Activated CD4-positive, alpha-beta memory T cell treated with anti-CD3 and anti-CD28 coated beads for 36 hours (primary cell): ENCODE data around the gene CPZ. TPM values are rescaled to one million over a fixed set of nuclear protein-coding genes. Genes with fewer than 3 reads are reported as not detected.
"Not testable (repeated sequence)": the region's sequence is repeated elsewhere in the genome, so short reads cannot be mapped to it uniquely, and the experiment has no call there.

ENCODE experiments used
- CTCF ChIA-PET: fragments of 350-600 bp; sonication (Branson Sonifier 250); formaldehyde crosslinking; loops from one replicate; lab custom pipeline; 2021; ENCODE audit warnings: antibody characterized with exemption, inconsistent platforms; lab: Charles Lee
- POLR2A ChIA-PET: fragments of 350-600 bp; sonication (Branson Sonifier 250); formaldehyde crosslinking; loops from one replicate; lab custom pipeline; 2021; ENCODE audit warnings: antibody characterized with exemption; lab: Charles Lee
- DNase-seq: peaks from one replicate; pipeline ENCODE4 v3.0.0-alpha.2; 2020
- H3K27ac Mint-ChIP-seq: one replicate; pipeline ENCODE4 v1.8.0; 2021; ENCODE audit warnings: mixed read lengths
- H3K27me3 Mint-ChIP-seq: one replicate; pipeline ENCODE4 v1.8.0; 2021; ENCODE audit warnings: mixed read lengths
- H3K36me3 Mint-ChIP-seq: one replicate; pipeline ENCODE4 v1.8.0; 2021; ENCODE audit warnings: mixed read lengths
- H3K4me1 Mint-ChIP-seq: one replicate; pipeline ENCODE4 v1.8.0; 2021; ENCODE audit warnings: low read depth, mixed read lengths
- H3K4me3 Mint-ChIP-seq: one replicate; pipeline ENCODE4 v1.8.0; 2021; ENCODE audit warnings: mild to moderate bottlenecking, mixed read lengths
- H3K9me3 Mint-ChIP-seq: one replicate; pipeline ENCODE4 v1.8.0; 2021; ENCODE audit warnings: mixed read lengths
- intact Hi-C: fragments of 100-400 bp; cut with micrococcal nuclease; formaldehyde crosslinking; loops from one replicate; pipeline ENCODE4 v1.15.1; 2023
- total RNA-seq, 2 experiments: library from RNA; stranded (reverse); gene quantifications; one replicate each; pipeline ENCODE4 v1.2.3, GENCODE V29; 2021

The CPZ gene
- total RNA-seq, 2 experiments from 2014 or later: not detected

GRCh38 chr4:8559011-8559410 is 33.6 kb upstream of the CPZ start:
- intact Hi-C loops: no loop called here
- Mint-ChIP-seq H3K4me3 (no peak overlapping the region), H3K4me1 (no peaks in the 10 kb centered on the region), H3K9me3 (no peaks in the 10 kb centered on the region), H3K27me3 (no peaks in the 10 kb centered on the region), H3K27ac (no peak overlapping the region), H3K36me3 (no peaks in the 10 kb centered on the region)
- ChIA-PET CTCF (no interaction called here), POLR2A (no interaction called here)
- no peak for DNase-seq

DNA sequence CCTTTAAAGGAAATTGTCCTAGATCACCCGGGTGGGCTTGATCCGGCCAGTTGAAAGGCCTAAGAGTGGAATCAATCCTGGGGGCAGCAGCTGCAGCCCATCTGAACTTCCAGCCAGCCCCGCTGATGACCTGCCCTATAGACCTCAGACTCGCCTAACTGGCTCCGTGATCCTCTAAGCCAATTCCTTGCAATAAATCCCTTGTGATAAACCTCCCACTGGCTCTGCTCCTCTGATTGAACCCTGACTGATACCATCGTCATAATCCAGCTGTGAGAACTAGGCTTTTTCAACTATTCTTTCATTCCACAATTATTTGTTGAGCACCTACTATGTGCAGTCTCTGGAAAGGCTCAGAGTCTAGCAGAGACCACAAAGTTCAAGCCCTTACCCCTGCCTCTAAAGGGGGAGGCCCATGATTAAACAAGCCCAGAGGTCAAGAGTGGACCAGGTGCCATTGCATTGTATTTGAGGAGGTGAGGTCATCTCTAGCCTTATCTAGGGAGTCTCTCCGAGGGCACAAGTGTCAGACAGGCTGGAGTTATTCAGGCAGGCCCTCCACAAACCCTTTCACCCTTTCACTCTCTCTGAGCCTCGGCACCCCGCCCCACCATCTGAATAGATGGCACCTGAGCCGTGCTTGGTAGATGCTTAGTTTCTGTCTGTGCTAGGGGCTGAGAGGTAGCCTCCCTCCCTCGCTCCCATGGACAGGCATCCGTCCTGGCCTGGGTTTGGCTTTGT is 32.9 kb upstream of the CPZ start:
- Mint-ChIP-seq H3K9me3 (no peaks in the 10 kb centered on the region), H3K4me1 (no peaks in the 10 kb centered on the region), H3K36me3 (no peaks in the 10 kb centered on the region), H3K27ac (no peak overlapping the region), H3K27me3 (no peaks in the 10 kb centered on the region), H3K4me3 (no peak overlapping the region)
- POLR2A ChIA-PET: no interaction called here
- intact Hi-C loops: no loop called here
- CTCF ChIA-PET: no interaction called here
- DNase-seq: no peak

DNA sequence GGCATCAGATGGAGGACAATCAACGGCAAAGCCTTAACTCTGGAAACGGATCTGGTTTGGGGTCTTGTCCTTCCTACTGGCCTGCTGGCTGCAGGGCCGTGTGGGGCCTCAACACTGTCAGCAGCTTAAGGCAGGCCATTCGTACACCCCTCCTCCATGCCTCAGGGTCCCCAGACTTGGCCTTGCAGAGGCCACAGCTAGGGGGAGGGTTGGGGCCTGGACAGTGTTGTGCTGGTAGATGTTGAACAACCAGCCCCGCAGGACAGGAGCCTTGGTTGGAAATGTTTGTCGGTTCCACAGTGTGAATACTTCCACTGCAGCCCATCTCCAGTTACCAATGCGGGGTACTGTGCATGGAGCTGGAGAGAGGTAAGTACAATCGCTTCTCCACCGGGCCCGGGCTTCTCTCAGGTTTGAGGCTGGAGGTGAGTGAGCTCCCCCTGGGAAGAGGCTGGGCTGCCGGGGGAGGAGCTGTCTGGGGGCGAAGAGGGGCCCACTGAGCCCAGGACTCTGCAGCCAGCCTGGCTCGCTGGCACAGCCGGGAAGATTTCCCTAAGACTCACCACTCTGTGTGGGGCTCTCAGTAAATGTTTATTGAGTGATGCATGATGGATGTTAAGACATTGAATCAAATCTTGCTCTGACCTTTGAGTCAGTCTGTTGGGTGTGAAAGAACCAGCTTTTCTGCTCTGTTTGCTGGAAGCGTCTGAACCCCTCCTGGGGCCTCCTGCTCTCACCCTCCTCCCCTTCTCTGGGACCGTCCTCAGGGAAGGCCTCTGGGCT is 32.1 kb upstream of the CPZ start:
- ChIA-PET POLR2A (no interaction called here), CTCF (no interaction called here)
- H3K4me1 Mint-ChIP-seq: no peaks in the 10 kb centered on the region
- H3K4me3 Mint-ChIP-seq: no peak overlapping the region
- no peak for DNase-seq
- intact Hi-C loops: no loop called here
- no peaks in the 10 kb centered on the region for H3K9me3 Mint-ChIP-seq
- no peaks in the 10 kb centered on the region for H3K36me3 Mint-ChIP-seq
- H3K27ac Mint-ChIP-seq: no peak overlapping the region
- no peaks in the 10 kb centered on the region for H3K27me3 Mint-ChIP-seq

GRCh38 chr4:8564595-8564994 is 28.0 kb upstream of the CPZ start:
- DNase-seq: no peak
- Mint-ChIP-seq H3K27me3 (peaks cover 1% of the 10 kb centered on the region), H3K27ac (no peak overlapping the region), H3K9me3 (no peaks in the 10 kb centered on the region), H3K4me3 (no peak overlapping the region), H3K4me1 (no peaks in the 10 kb centered on the region), H3K36me3 (no peaks in the 10 kb centered on the region)
- CTCF ChIA-PET: no interaction called here
- POLR2A ChIA-PET: interaction anchor here (0.7 kb wide), 1 partner anchor 324 kb away, joined by 5 read pairs; no protein-coding TSS in a partner anchor
- intact Hi-C loops: no loop called here

GRCh38 chr4:8568068-8568668 is 24.4 kb upstream of the CPZ start:
- ChIA-PET POLR2A (no interaction called here), CTCF (interaction anchor here (0.6 kb wide), 1 partner anchor 42 kb away, joined by 3 read pairs; no protein-coding TSS in a partner anchor)
- intact Hi-C loops: no loop called here
- Mint-ChIP-seq H3K36me3 (no peaks in the 10 kb centered on the region), H3K4me1 (no peaks in the 10 kb centered on the region), H3K27me3 (peaks cover 1% of the 10 kb centered on the region), H3K4me3 (no peak overlapping the region), H3K27ac (no peak overlapping the region), H3K9me3 (no peaks in the 10 kb centered on the region)
- DNase-seq: no peak

- intact Hi-C loops: no loop called here
- Mint-ChIP-seq H3K27me3 (peaks cover 1% of the 10 kb centered on the region), H3K4me3 (no peak overlapping the region), H3K9me3 (no peaks in the 10 kb centered on the region), H3K4me1 (no peaks in the 10 kb centered on the region), H3K27ac (no peak overlapping the region), H3K36me3 (no peaks in the 10 kb centered on the region)
- no peak for DNase-seq
- CTCF ChIA-PET: no interaction called here
- POLR2A ChIA-PET: no interaction called here
Measured at GRCh38 chr4:8570201-8570600, 22.4 kb upstream of the CPZ start.

DNA sequence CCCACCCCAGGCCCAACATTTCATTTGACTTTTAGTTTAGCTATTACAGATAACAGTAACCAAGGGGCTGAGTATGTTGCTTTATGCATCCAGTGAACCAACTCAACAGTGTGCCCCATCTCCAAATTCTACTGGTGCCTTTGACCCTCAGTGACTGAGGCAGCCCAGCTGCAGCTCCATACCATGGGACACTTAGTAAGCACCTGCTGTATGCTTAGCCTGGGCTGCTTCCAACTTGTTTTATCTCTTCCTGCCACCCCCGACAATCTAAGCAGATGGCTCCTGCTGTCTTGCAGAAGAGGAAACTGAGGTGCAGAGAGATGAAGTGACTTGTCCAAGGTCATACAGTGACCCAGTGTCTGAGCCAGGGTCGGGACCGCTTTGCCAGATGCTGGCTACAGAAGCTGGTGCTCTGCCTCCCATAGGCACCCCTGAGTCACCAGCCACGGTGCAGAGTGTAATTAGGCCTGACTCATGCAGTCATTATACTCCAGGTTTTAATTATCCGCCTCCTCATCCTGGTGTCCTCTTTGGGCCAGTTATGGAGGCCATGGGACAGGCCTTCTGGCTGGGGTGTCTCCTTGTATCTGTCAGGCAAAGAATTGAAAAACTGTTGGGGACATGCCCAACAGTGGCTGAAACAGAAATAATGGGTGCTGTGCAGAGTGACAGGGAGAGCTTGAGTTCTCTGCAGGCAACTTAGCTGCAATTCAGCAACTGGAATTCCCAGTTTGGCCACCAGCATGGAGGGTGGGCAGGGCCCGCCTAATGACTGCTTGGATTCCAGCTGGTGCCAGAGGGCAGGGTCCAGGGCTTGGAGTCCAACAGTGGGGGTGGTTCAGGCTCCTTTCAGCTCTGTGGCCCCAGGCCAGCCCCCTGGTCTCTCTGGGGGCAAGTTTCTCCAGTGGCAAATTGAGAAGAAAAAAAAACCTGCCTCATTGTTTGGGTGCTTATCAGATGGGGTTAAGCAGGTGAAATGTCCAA is 20.6 kb upstream of the CPZ start:
- no peak for DNase-seq
- no peaks in the 10 kb centered on the region for H3K36me3 Mint-ChIP-seq
- no peak overlapping the region for H3K27ac Mint-ChIP-seq
- peaks cover 3% of the 10 kb centered on the region for H3K27me3 Mint-ChIP-seq
- no peaks in the 10 kb centered on the region for H3K9me3 Mint-ChIP-seq
- H3K4me1 Mint-ChIP-seq: no peaks in the 10 kb centered on the region
- ChIA-PET POLR2A (no interaction called here), CTCF (interaction anchor here (0.6 kb wide), 2 partner anchors 23 to 300 kb away, joined by 3 to 5 read pairs; no protein-coding TSS in a partner anchor)
- intact Hi-C loops: no loop called here
- H3K4me3 Mint-ChIP-seq: no peak overlapping the region

DNA sequence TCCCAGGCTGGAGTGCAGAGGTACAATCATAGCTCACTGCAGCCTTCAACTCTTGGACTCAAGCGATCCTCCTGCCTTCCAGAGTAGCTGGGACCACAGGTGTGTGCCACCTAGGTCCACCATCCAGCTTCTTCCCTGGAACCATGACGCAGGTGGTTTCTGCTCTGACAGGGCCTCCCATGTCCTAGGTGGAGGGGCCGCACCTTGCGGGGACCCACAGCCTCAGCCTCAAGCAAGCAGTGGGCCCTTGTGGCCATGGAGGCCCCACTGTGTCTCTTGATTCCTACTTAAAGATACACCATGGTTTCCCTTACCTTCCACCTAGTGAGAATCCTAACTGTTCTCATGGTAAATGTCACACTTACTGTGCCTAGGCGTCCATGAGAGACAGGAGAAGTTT is 19.3 kb upstream of the CPZ start:
- no peaks in the 10 kb centered on the region for H3K9me3 Mint-ChIP-seq
- ChIA-PET CTCF (no interaction called here), POLR2A (no interaction called here)
- H3K36me3 Mint-ChIP-seq: no peaks in the 10 kb centered on the region
- H3K4me1 Mint-ChIP-seq: no peaks in the 10 kb centered on the region
- H3K27ac Mint-ChIP-seq: no peak overlapping the region
- H3K27me3 Mint-ChIP-seq: peaks cover 4% of the 10 kb centered on the region
- H3K4me3 Mint-ChIP-seq: no peak overlapping the region
- intact Hi-C loops: no loop called here
- DNase-seq: no peak

- DNase-seq: no peak
- intact Hi-C loops: no loop called here
- Mint-ChIP-seq H3K36me3 (no peaks in the 10 kb centered on the region), H3K4me1 (no peaks in the 10 kb centered on the region), H3K27me3 (peaks cover 9% of the 10 kb centered on the region), H3K4me3 (no peak overlapping the region), H3K27ac (no peak overlapping the region), H3K9me3 (no peaks in the 10 kb centered on the region)
- CTCF ChIA-PET: no interaction called here
- POLR2A ChIA-PET: no interaction called here
Measured at GRCh38 chr4:8574796-8575370, 17.7 kb upstream of the CPZ start.

DNA sequence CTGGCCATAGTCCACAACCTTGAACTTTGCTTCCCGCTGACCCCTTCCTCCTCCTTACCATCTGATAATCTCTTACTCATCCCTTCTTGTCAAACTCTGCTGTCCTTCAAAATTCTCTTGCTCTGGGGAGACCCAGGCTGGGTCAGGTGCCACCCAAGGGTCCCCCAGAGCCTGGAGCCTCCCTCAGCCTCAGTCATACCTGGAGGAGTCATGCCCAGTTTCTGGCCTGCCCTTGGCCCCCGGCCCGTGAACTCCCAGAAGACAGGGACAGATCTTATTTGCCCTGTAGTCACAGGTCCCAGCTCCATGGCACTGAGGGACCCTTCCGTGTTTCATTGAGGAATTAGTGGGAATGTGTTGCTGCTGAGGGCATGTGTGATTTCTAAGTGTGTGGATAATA is 17.1 kb upstream of the CPZ start:
- Mint-ChIP-seq H3K27me3 (peaks cover 9% of the 10 kb centered on the region), H3K9me3 (no peaks in the 10 kb centered on the region), H3K27ac (no peak overlapping the region), H3K4me1 (no peaks in the 10 kb centered on the region), H3K4me3 (no peak overlapping the region), H3K36me3 (no peaks in the 10 kb centered on the region)
- CTCF ChIA-PET: no interaction called here
- DNase-seq: no peak
- POLR2A ChIA-PET: no interaction called here
- intact Hi-C loops: no loop called here

- H3K4me1 Mint-ChIP-seq, H3K27me3 Mint-ChIP-seq, intact Hi-C loops, H3K9me3 Mint-ChIP-seq, POLR2A ChIA-PET, DNase-seq, H3K27ac Mint-ChIP-seq, H3K4me3 Mint-ChIP-seq, H3K36me3 Mint-ChIP-seq, CTCF ChIA-PET: not testable (repeated sequence)
Measured at GRCh38 chr4:8576591-8576990, 16.0 kb upstream of the CPZ start.
